ENCODE results near the gene NKRF. TPM values are rescaled to one million over a fixed set of nuclear protein-coding genes. Genes with fewer than 3 reads are reported as not detected.
A peak's percentile ranks its signal among the peaks of the same experiment; 100 is the strongest.

Gene NKRF
- polyA plus RNA-seq, 1 of the 3 experiments (the other 2 are of a cell fraction), result 3.2 TPM

DNA sequence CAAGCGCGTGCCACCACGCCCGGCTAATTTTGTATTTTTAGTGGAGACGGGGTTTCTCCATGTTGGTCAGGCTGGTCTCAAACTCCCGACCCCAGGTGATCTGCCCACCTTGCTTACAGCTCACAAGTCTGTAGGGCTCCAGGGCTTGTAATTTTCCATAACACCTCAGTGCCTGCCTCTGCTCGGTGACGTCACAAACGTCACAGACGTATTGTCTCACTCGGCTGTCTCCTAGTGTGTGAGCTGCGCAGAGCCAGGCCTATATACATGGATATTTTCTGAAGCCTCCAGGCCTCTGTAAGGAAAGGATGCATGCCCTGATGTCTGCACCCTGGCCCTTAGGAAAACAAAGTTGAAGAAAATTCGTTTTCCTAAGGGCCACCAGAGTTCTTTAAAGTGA is 8.6 kb upstream of the NKRF start:
- Histone ChIP-seq H3K4me2 (no peak overlapping the region), H3K27ac (ENCODE audit: low read depth in 2 of 2, low read length in 1 of 2) (no peak overlapping the region), H2AFZ (ENCODE audit: low read depth) (no peak overlapping the region), H3K27me3 (ENCODE audit: insufficient read depth) (no peaks in the 10 kb centered on the region; the same call in 1 of the 2 replicates), H3F3A (replicated peaks; ENCODE audit: insufficient read depth) (no peaks in the 10 kb centered on the region), H3K9me3 (no peaks in the 10 kb centered on the region), H3K4me1 (ENCODE audit: control insufficient read depth in 1 of 2, insufficient read depth in 2 of 2, low read depth in 1 of 2, low read length in 1 of 2) (no peaks in the 10 kb centered on the region), H3K9ac (no peak overlapping the region), H3K36me3 (replicated peaks in 1 of 2; ENCODE audit: control insufficient read depth in 1 of 2, insufficient read depth in 2 of 2, low read length in 1 of 2) (no peaks in the 10 kb centered on the region), H3K4me3 (ENCODE audit: low read depth in 2 of 2, low read length in 1 of 2) (no peak overlapping the region), H4K20me1 (ENCODE audit: insufficient read depth) (no peaks in the 10 kb centered on the region), H3K79me2 (ENCODE audit: insufficient read depth) (no peaks in the 10 kb centered on the region), H3K9me2 (no peaks in the 10 kb centered on the region)
- POLR2A ChIA-PET, result no interaction called here
- TF ChIP-seq RCOR1 (IDR thresholded peaks at IDR 0.05; ENCODE audit: low read length), result no peak
- TF ChIP-seq, protein P1, sequence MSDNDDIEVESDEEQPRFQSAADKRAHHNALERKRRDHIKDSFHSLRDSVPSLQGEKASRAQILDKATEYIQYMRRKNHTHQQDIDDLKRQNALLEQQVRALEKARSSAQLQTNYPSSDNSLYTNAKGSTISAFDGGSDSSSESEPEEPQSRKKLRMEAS (IDR thresholded peaks at IDR 0.05; ENCODE audit: low read depth), result no peak
- TF ChIP-seq SMC3 (IDR thresholded peaks at IDR 0.05; ENCODE audit: low read depth, low read length), result no peak
- TF ChIP-seq, protein P2, sequence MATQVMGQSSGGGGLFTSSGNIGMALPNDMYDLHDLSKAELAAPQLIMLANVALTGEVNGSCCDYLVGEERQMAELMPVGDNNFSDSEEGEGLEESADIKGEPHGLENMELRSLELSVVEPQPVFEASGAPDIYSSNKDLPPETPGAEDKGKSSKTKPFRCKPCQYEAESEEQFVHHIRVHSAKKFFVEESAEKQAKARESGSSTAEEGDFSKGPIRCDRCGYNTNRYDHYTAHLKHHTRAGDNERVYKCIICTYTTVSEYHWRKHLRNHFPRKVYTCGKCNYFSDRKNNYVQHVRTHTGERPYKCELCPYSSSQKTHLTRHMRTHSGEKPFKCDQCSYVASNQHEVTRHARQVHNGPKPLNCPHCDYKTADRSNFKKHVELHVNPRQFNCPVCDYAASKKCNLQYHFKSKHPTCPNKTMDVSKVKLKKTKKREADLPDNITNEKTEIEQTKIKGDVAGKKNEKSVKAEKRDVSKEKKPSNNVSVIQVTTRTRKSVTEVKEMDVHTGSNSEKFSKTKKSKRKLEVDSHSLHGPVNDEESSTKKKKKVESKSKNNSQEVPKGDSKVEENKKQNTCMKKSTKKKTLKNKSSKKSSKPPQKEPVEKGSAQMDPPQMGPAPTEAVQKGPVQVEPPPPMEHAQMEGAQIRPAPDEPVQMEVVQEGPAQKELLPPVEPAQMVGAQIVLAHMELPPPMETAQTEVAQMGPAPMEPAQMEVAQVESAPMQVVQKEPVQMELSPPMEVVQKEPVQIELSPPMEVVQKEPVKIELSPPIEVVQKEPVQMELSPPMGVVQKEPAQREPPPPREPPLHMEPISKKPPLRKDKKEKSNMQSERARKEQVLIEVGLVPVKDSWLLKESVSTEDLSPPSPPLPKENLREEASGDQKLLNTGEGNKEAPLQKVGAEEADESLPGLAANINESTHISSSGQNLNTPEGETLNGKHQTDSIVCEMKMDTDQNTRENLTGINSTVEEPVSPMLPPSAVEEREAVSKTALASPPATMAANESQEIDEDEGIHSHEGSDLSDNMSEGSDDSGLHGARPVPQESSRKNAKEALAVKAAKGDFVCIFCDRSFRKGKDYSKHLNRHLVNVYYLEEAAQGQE (IDR thresholded peaks at IDR 0.05; ENCODE audit: low read depth, low read length), result no peak
- TF ChIP-seq RXRA (IDR thresholded peaks at IDR 0.05; ENCODE audit: borderline replicate concordance, low read depth), result no peak
- TF ChIP-seq, protein P3, sequence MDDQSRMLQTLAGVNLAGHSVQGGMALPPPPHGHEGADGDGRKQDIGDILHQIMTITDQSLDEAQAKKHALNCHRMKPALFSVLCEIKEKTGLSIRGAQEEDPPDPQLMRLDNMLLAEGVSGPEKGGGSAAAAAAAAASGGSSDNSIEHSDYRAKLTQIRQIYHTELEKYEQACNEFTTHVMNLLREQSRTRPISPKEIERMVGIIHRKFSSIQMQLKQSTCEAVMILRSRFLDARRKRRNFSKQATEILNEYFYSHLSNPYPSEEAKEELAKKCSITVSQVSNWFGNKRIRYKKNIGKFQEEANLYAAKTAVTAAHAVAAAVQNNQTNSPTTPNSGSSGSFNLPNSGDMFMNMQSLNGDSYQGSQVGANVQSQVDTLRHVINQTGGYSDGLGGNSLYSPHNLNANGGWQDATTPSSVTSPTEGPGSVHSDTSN (IDR thresholded peaks at IDR 0.05), result no peak
- CTCF ChIA-PET, result no interaction called here
- WGBS (ENCODE audit: low lambda C conversion rate), result 57% methylated on average over 13 of the region's 13 CpGs
- no peak for DNase-seq

DNA sequence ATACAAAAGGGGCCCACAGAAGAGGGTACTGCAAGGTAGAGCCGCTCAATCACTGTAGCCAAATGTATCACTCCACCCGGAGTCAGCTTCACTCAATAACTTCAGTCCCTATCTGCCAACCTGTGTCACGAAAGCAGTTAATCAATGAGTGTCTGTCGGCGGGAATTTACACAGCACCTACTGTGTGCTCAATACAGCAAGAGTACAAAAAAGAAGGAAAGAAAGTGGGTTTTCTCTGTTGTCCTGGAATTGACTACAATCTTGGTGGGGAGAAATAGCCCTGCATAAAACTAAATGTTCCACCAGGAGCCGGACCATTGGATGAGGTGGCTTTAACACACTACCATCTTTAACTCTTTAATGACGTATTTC is 780 bp upstream of the NKRF start:
- H3K4me1 ChIP-seq (ENCODE audit: control insufficient read depth in 1 of 2, insufficient read depth in 2 of 2, low read depth in 1 of 2, low read length in 1 of 2), result no peaks in the 10 kb centered on the region; a peak in 1 of 4 replicates
- no peaks in the 10 kb centered on the region for H3K9me2 ChIP-seq
- ChIA-PET POLR2A (interaction anchor here (0.8 kb wide), 1 partner anchor 41 kb away, joined by 3 read pairs; no protein-coding TSS in a partner anchor), CTCF (interaction anchor here (0.6 to 0.7 kb wide), 2 partner anchors 152 to 845 kb away, joined by 3 read pairs; no protein-coding TSS in a partner anchor)
- H3K4me3 ChIP-seq (ENCODE audit: low read depth in 2 of 2, low read length in 1 of 2), result no peak overlapping the region
- H3F3A ChIP-seq (replicated peaks; ENCODE audit: insufficient read depth), result no peaks in the 10 kb centered on the region
- H3K36me3 ChIP-seq (replicated peaks in 1 of 2; ENCODE audit: control insufficient read depth in 1 of 2, insufficient read depth in 2 of 2, low read length in 1 of 2), result no peaks in the 10 kb centered on the region
- TF ChIP-seq TCF12 (IDR thresholded peaks at IDR 0.05), result no peak
- H3K9me3 ChIP-seq, result no peaks in the 10 kb centered on the region
- no peak for DNase-seq
- no peak overlapping the region for H3K9ac ChIP-seq
- peak overlapping the region; percentile 61 to 62; a peak in 3 of 4 replicates for H3K27ac ChIP-seq (ENCODE audit: low read depth in 2 of 2, low read length in 1 of 2)
- peak overlapping the region; percentile 66 for H3K4me2 ChIP-seq
- peak overlapping the region; percentile 88 for H2AFZ ChIP-seq (ENCODE audit: low read depth)
- H4K20me1 ChIP-seq (ENCODE audit: insufficient read depth), result 0 out of 2 replicates have a peak, but pooled peaks cover 6% of the 10 kb centered on the region
- peaks cover 32% of the 10 kb centered on the region for H3K79me2 ChIP-seq (ENCODE audit: insufficient read depth)
- peaks cover 10% of the 10 kb centered on the region; the same call in 1 of the 2 replicates for H3K27me3 ChIP-seq (ENCODE audit: insufficient read depth)
- WGBS (ENCODE audit: low lambda C conversion rate), result 38% methylated on average over 7 of the region's 7 CpGs

Measured in SK-N-SH (cell line).